ENCODE measurements around the gene DUSP22.

GRCh38 chr6:380234-381218 lies 88.2 kb downstream of the DUSP22 start:
- TF ChIP-seq CTCF (IDR thresholded peaks at IDR 0.05) (no peak), POLR2A (IDR thresholded peaks at IDR 0.05) (no peak)
